GM12878 (cell line): ENCODE measurements around the gene SLC6A7. TPM values are rescaled to one million over a fixed set of nuclear protein-coding genes. Genes with fewer than 3 reads are reported as not detected.

ENCODE experiments used
- ATAC-seq: fragments of 200-7000 bp; cut with Tn5 transposase; 3 replicates; pipeline ENCODE4 v1.9.1; 2020; ENCODE audit warnings: mild to moderate bottlenecking, moderate library complexity
- BruUV-seq: library from RNA; stranded (reverse); fragments of 400-500 nt; replicated peaks from 2 replicates; lab custom pipeline; 2021; lab: Mats Ljungman, UMichigan
- CTCF ChIA-PET: fragments of 300-600 bp; sonication (Branson Sonifier 250); formaldehyde crosslinking; extraction: SDS; loops from one replicate; lab custom pipeline; 2021; ENCODE audit warnings: inconsistent platforms; lab: Yijun Ruan, JAX
- POLR2A ChIA-PET: fragments of 350-600 bp; formaldehyde crosslinking; extraction: SDS; loops from one replicate; lab custom pipeline; 2021; ENCODE audit warnings: inconsistent platforms; lab: Charles Lee
- RAD21 ChIA-PET: fragments of 300-600 bp; sonication (Branson Sonifier 250); formaldehyde crosslinking; loops from one replicate; lab custom pipeline; 2023; ENCODE audit warnings: antibody characterized with exemption; ENCODE audit not compliant: unreplicated experiment; lab: Charles Lee
- SMC1A ChIA-PET: fragments of 300-600 bp; sonication (Branson Sonifier 250); formaldehyde crosslinking; loops from one replicate; lab custom pipeline; 2023; ENCODE audit not compliant: unreplicated experiment, uncharacterized antibody; lab: Charles Lee
- DNase-seq: peaks from one replicate; pipeline ENCODE4 v3.0.0-alpha.2; 2011; ENCODE audit warnings: low read depth, low spot score
- FAIRE-seq: peaks from 3 replicates; lab custom pipeline; 2011; peaks lifted over from hg19 to GRCh38; lab: Jason Lieb, UNC
- H2AFZ ChIP-seq: 2 replicates; pipeline ENCODE4 v1.6.0; 2011; ENCODE audit warnings: low read depth, low read length, control low read depth; ENCODE audit not compliant: control insufficient read depth
- H3K27ac ChIP-seq: 2 replicates; pipeline ENCODE4 v1.5.1; 2011; ENCODE audit warnings: control low read depth; ENCODE audit not compliant: control insufficient read depth, insufficient read depth
- H3K27me3 ChIP-seq, 2 experiments: replicated peaks in 1 of 2; 2 replicates each; pipeline versions ENCODE4 v1.6.0 to v1.6.1; 2011; ENCODE audit warnings: low read length in 1 of 2; ENCODE audit not compliant: control insufficient read depth in 2 of 2, insufficient read depth in 2 of 2
- H3K36me3 ChIP-seq, 2 experiments: 2 replicates each; pipeline ENCODE4 v1.5.1; 2011; ENCODE audit warnings: low read length in 1 of 2; ENCODE audit not compliant: control insufficient read depth in 2 of 2, insufficient read depth in 2 of 2
- H3K4me1 ChIP-seq: 2 replicates; pipeline ENCODE4 v1.6.1; 2011; ENCODE audit warnings: mild to moderate bottlenecking, low read length, moderate library complexity, mixed read lengths; ENCODE audit not compliant: control insufficient read depth, insufficient read depth
- H3K4me2 ChIP-seq: 2 replicates; pipeline ENCODE4 v1.6.0; 2011; ENCODE audit warnings: control low read depth; ENCODE audit not compliant: control insufficient read depth, insufficient read depth
- H3K4me3 ChIP-seq: fragments of 200-600 bp; sonication (generic); 2 replicates; pipeline ENCODE4 v1.5.1; 2016
- H3K79me2 ChIP-seq: 2 replicates; pipeline ENCODE4 v1.6.0; 2011; ENCODE audit warnings: low read length; ENCODE audit not compliant: control insufficient read depth, insufficient read depth
- H3K9ac ChIP-seq: 2 replicates; pipeline ENCODE4 v1.8.0; 2011; ENCODE audit warnings: low read length, control low read depth, mixed read lengths; ENCODE audit not compliant: control insufficient read depth, insufficient read depth
- H3K9me3 ChIP-seq: replicated peaks from 3 replicates; pipeline ENCODE4 v1.5.1; 2011; ENCODE audit warnings: mild to moderate bottlenecking, low read length; ENCODE audit not compliant: control insufficient read depth, insufficient read depth
- H4K20me1 ChIP-seq: 2 replicates; pipeline ENCODE4 v1.6.0; 2011; ENCODE audit not compliant: control insufficient read depth, insufficient read depth
- MXI1 ChIP-seq: fragments of 150-350 bp; IDR thresholded peaks from 2 replicates; pipeline ENCODE4 v1.6.1; 2011; ENCODE audit warnings: low read depth, mild to moderate bottlenecking, inconsistent platforms, low read length, improper control_type of control experiment
- NBN ChIP-seq: fragments of 450-650 bp; IDR thresholded peaks from 2 replicates; pipeline ENCODE4 v1.6.1; 2016
- NR2C1 ChIP-seq: fragments of 450-650 bp; IDR thresholded peaks from 2 replicates; pipeline ENCODE4 v1.6.1; 2017; ENCODE audit warnings: antibody characterized with exemption, mild to moderate bottlenecking, moderate library complexity
- PML ChIP-seq: IDR thresholded peaks from 2 replicates; pipeline ENCODE4 v1.6.1; 2012; ENCODE audit warnings: low read length, inconsistent platforms
- YY1 ChIP-seq: IDR thresholded peaks from 2 replicates; pipeline ENCODE4 v1.6.1; 2011; ENCODE audit warnings: low read depth, mild to moderate bottlenecking, low read length
- ZNF687 ChIP-seq: fragments of 450-650 bp; IDR thresholded peaks from 2 replicates; pipeline ENCODE4 v1.6.1; 2017; ENCODE audit warnings: mild to moderate bottlenecking, moderate library complexity
- WGBS: methylation state at CpG from one replicate; pipeline ENCODE4 v1.1.6; 2016; ENCODE audit warnings: low lambda C conversion rate; ENCODE audit not compliant: insufficient replicate concordance, insufficient coverage; ENCODE audit errors: missing lambda C conversion rate; 5-methylcytosine and 5-hydroxymethylcytosine counted together
- in situ Hi-C: fragments of 300-500 bp; cut with MboI; formaldehyde crosslinking; loops from 9 replicates; pipeline ENCODE4 v1.14.3; 2018; ENCODE audit warnings: mixed read lengths
- intact Hi-C: fragments of 100-400 bp; cut with micrococcal nuclease; formaldehyde crosslinking; loops from one replicate; pipeline ENCODE4 v1.14.2; 2022; ENCODE audit not compliant: unreplicated experiment
- polyA plus RNA-seq, 11 experiments: library from polyadenylated mRNA; depleted of rRNA in 4 of 11; unstranded in 6 of 11; stranded (reverse) in 5 of 11; fragments of >200 nt; fragmentation: Nextera tagmentation in 4 of 11; fragmentation: Illumina TruSeq in 1 of 11; extraction: Ambion mirVana in 4 of 11; extraction: Trizol in 1 of 11; gene quantifications; 1 replicate in 1 of 11; 2 replicates in 10 of 11; pipeline versions ENCODE4 v1.2.1 to v1.2.3, GENCODE V29; 2011 to 2016; ENCODE audit warnings: inconsistent platforms in 2 of 11, missing spikeins in 2 of 11, low read depth in 1 of 11
- total RNA-seq, 4 experiments: library from RNA; depleted of rRNA in 3 of 4; stranded (reverse); fragments of >200 nt in 3 of 4; fragmentation: Illumina TruSeq in 1 of 4; extraction: Trizol in 1 of 4; gene quantifications; 2 replicates each; pipeline versions ENCODE4 v1.2.1 to v1.2.3, GENCODE V29; 2013 to 2021
- TF ChIP-seq, protein P1 (sequence below): fragments of 450-650 bp; IDR thresholded peaks from 2 replicates; pipeline ENCODE4 v1.6.1; 2016; ENCODE audit warnings: mild to moderate bottlenecking
- TF ChIP-seq, protein P2 (sequence below): fragments of 450-650 bp; formaldehyde crosslinking; IDR thresholded peaks from 2 replicates; pipeline ENCODE4 v1.5.0; 2022; ENCODE audit warnings: mild to moderate bottlenecking, missing genetic modification characterization

The SLC6A7 gene
- total and polyA plus RNA-seq, 10 of the 15 experiments (the other 5 are each of a cell fraction or from before 2014, with no cell fraction given), result 0.01 to 0.15 (median 0.06) TPM; not detected in 7

GRCh38 chr5:150155258-150156026 lies 34.4 kb upstream of the SLC6A7 start, which contains the start of gene PDGFRB (continued):
- TF ChIP-seq ZNF687 (0 out of 2 replicates have a peak, but pooled peaks have one; percentile 21), MXI1 (peak; percentile 43; the same call in 1 of the 2 replicates)
- TF ChIP-seq, protein P1, sequence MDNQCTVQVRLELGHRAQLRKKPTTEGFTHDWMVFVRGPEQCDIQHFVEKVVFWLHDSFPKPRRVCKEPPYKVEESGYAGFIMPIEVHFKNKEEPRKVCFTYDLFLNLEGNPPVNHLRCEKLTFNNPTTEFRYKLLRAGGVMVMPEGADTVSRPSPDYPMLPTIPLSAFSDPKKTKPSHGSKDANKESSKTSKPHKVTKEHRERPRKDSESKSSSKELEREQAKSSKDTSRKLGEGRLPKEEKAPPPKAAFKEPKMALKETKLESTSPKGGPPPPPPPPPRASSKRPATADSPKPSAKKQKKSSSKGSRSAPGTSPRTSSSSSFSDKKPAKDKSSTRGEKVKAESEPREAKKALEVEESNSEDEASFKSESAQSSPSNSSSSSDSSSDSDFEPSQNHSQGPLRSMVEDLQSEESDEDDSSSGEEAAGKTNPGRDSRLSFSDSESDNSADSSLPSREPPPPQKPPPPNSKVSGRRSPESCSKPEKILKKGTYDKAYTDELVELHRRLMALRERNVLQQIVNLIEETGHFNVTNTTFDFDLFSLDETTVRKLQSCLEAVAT, result 0 out of 2 replicates have a peak, but pooled peaks have one; percentile 16

- ChIA-PET POLR2A (interaction anchor here (0.7 to 1.3 kb wide), 6 partner anchors 11 to 322 kb away, joined by 3 to 5 read pairs (median 3); no protein-coding TSS in a partner anchor), SMC1A (interaction anchor here (0.9 to 1.1 kb wide), 2 partner anchors 11 to 20 kb away, joined by 3 to 5 read pairs; no protein-coding TSS in a partner anchor), RAD21 (interaction anchor here (0.6 to 3.1 kb wide), 2 partner anchors 11 to 150 kb away, joined by 3 to 13 read pairs; no protein-coding TSS in a partner anchor), CTCF (interaction anchor here (0.6 to 3.4 kb wide), 5 partner anchors 11 to 25 kb away, joined by 3 to 13 read pairs (median 3); no protein-coding TSS in a partner anchor)
- no peaks in the 10 kb centered on the region for H3K36me3 ChIP-seq
- 0% methylated on average over 9 of the region's 9 CpGs for WGBS
- H2AFZ ChIP-seq, result peak overlapping the region; percentile 49
- BruUV-seq, result no TSS peak
- H3K27ac ChIP-seq, result no peak overlapping the region
- H3K4me3 ChIP-seq, result peak overlapping the region; percentile 74
- H3K79me2 ChIP-seq, result no peaks in the 10 kb centered on the region
- ATAC-seq, result no peak
- no peak for DNase-seq
- TF ChIP-seq, protein P2, sequence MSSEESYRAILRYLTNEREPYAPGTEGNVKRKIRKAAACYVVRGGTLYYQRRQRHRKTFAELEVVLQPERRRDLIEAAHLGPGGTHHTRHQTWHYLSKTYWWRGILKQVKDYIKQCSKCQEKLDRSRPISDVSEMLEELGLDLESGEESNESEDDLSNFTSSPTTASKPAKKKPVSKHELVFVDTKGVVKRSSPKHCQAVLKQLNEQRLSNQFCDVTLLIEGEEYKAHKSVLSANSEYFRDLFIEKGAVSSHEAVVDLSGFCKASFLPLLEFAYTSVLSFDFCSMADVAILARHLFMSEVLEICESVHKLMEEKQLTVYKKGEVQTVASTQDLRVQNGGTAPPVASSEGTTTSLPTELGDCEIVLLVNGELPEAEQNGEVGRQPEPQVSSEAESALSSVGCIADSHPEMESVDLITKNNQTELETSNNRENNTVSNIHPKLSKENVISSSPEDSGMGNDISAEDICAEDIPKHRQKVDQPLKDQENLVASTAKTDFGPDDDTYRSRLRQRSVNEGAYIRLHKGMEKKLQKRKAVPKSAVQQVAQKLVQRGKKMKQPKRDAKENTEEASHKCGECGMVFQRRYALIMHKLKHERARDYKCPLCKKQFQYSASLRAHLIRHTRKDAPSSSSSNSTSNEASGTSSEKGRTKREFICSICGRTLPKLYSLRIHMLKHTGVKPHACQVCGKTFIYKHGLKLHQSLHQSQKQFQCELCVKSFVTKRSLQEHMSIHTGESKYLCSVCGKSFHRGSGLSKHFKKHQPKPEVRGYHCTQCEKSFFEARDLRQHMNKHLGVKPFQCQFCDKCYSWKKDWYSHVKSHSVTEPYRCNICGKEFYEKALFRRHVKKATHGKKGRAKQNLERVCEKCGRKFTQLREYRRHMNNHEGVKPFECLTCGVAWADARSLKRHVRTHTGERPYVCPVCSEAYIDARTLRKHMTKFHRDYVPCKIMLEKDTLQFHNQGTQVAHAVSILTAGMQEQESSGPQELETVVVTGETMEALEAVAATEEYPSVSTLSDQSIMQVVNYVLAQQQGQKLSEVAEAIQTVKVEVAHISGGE, result no peak
- no peak for TF ChIP-seq YY1
- no peak for TF ChIP-seq PML
- TF ChIP-seq NBN, result peak; percentile 72; the same call in 1 of the 2 replicates
- TF ChIP-seq NR2C1, result no peak
- intact Hi-C loops, result no loop called here
- H4K20me1 ChIP-seq, result no peaks in the 10 kb centered on the region
- no peak for FAIRE-seq
- H3K4me1 ChIP-seq, result peaks cover 13% of the 10 kb centered on the region
- no peaks in the 10 kb centered on the region for H3K9me3 ChIP-seq
- in situ Hi-C loops, result no loop called here
- no peaks in the 10 kb centered on the region for H3K27me3 ChIP-seq
- peak overlapping the region; percentile 86 for H3K4me2 ChIP-seq
- H3K9ac ChIP-seq, result peak overlapping the region; percentile 40
Measured at GRCh38 chr5:150156027-150156368, 33.9 kb upstream of the SLC6A7 start.
